ENCODE data around the gene CCDC70.

The CCDC70 gene

DNA sequence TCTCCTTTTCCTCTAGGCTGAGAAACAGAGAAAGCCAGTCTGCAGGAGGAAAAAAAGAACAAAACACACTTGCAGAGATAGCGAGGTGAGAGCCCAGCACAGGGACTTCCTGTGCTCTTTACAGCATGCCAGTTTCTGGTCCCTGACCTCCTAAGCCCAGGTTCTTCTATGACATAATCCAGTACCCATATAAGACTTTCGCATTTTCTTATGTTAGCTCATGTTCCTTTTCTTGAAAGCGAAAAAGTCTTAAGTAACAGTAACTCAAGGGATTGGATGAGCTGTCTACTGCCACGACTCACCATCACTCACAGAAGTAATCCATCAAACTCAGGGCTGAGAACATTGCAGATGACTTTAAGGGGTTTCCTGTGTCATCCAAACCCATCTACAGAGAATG is 17.4 kb downstream of the CCDC70 start:
- TF ChIP-seq MYC (IDR thresholded peaks at IDR 0.05; ENCODE audit: low read depth, low read length) (no peak), CTCF (IDR thresholded peaks at IDR 0.05; ENCODE audit: low read depth, low read length) (no peak), MAX (IDR thresholded peaks at IDR 0.05; ENCODE audit: low read depth, low read length) (no peak), POLR2A (IDR thresholded peaks at IDR 0.05; ENCODE audit: extremely low read depth, insufficient read length) (no peak)
- DNase-seq (ENCODE audit: low read depth): peak; percentile 13
- H3K4me3 ChIP-seq (ENCODE audit: low read depth, low read length): no peak overlapping the region

- TF ChIP-seq MAX (IDR thresholded peaks at IDR 0.05; ENCODE audit: low read depth, low read length) (no peak), CTCF (IDR thresholded peaks at IDR 0.05; ENCODE audit: low read depth, low read length) (no peak), POLR2A (IDR thresholded peaks at IDR 0.05; ENCODE audit: extremely low read depth, insufficient read length) (no peak), MYC (IDR thresholded peaks at IDR 0.05; ENCODE audit: low read depth, low read length) (no peak)
- no peak overlapping the region for H3K4me3 ChIP-seq (ENCODE audit: low read depth, low read length)
- peak; percentile 61 for DNase-seq (ENCODE audit: low read depth)
These were observed 19.5 kb downstream of the CCDC70 start for GRCh38 chr13:51881296-51881695.

GRCh38 chr13:51882570-51883225 is 20.9 kb downstream of the CCDC70 start:
- no peak for DNase-seq (ENCODE audit: low read depth)
- no peak overlapping the region for H3K4me3 ChIP-seq (ENCODE audit: low read depth, low read length)
- no peak for TF ChIP-seq CTCF (IDR thresholded peaks at IDR 0.05; ENCODE audit: low read depth, low read length)
- TF ChIP-seq POLR2A (IDR thresholded peaks at IDR 0.05; ENCODE audit: extremely low read depth, insufficient read length): no peak
- no peak for TF ChIP-seq MAX (IDR thresholded peaks at IDR 0.05; ENCODE audit: low read depth, low read length)
- TF ChIP-seq MYC (IDR thresholded peaks at IDR 0.05; ENCODE audit: low read depth, low read length): no peak

GRCh38 chr13:51883226-51883600 is 21.4 kb downstream of the CCDC70 start:
- DNase-seq (ENCODE audit: low read depth): no peak
- TF ChIP-seq MYC (IDR thresholded peaks at IDR 0.05; ENCODE audit: low read depth, low read length) (no peak), POLR2A (IDR thresholded peaks at IDR 0.05; ENCODE audit: extremely low read depth, insufficient read length) (no peak)
- no peak overlapping the region for H3K4me3 ChIP-seq (ENCODE audit: low read depth, low read length)

DNA sequence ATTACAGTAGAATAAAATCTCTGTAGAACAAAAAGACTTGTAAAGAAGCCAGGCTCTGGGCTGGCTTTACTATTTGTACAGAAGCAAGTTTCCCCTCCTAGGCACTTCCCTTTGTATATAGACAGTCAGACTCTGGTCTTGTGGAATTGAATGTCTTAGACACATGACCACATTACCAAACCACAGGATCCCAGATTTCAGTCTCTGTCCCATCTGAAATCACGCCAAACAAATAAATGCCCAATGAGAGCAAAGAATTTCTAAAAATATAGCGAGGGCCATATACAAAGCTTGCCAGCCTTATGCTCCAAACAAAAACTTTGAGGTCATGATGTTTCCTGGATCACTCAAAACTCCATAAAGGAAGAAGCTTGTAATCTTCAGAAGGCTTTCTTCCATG is 23.9 kb downstream of the CCDC70 start:
- TF ChIP-seq MYC (IDR thresholded peaks at IDR 0.05; ENCODE audit: low read depth, low read length) (no peak), POLR2A (IDR thresholded peaks at IDR 0.05; ENCODE audit: extremely low read depth, insufficient read length) (no peak), CTCF (IDR thresholded peaks at IDR 0.05; ENCODE audit: low read depth, low read length) (no peak), MAX (IDR thresholded peaks at IDR 0.05; ENCODE audit: low read depth, low read length) (no peak)
- DNase-seq (ENCODE audit: low read depth): no peak
- H3K4me3 ChIP-seq (ENCODE audit: low read depth, low read length): no peak overlapping the region

- no peak for TF ChIP-seq MYC (IDR thresholded peaks at IDR 0.05; ENCODE audit: low read depth, low read length)
- TF ChIP-seq POLR2A (IDR thresholded peaks at IDR 0.05; ENCODE audit: extremely low read depth, insufficient read length): no peak
- no peak for TF ChIP-seq CTCF (IDR thresholded peaks at IDR 0.05; ENCODE audit: low read depth, low read length)
- H3K4me3 ChIP-seq (ENCODE audit: low read depth, low read length): no peak overlapping the region
- DNase-seq (ENCODE audit: low read depth): no peak
These were observed 25.7 kb downstream of the CCDC70 start for GRCh38 chr13:51887468-51887867.

Measured in NB4 (cell line).